HCT116 (cell line): ENCODE measurements around the gene GFY.

ENCODE experiments used
- EZH2 ChIP-seq: fragments of 200-600 bp; sonication (generic); IDR thresholded peaks from 2 replicates; pipeline ENCODE4 v1.6.1; 2017; ENCODE audit warnings: antibody characterized with exemption, mixed run types
- JUND ChIP-seq: IDR thresholded peaks from 2 replicates; pipeline ENCODE4 v1.6.1; 2012
- POLR2A ChIP-seq: IDR thresholded peaks from 2 replicates; pipeline ENCODE4 v1.7.0; 2011; ENCODE audit warnings: borderline replicate concordance; ENCODE audit not compliant: insufficient read depth, insufficient read length; ENCODE audit errors: extremely low read depth
- POLR2AphosphoS5 ChIP-seq: IDR thresholded peaks from 2 replicates; pipeline ENCODE4 v1.6.1; 2011; ENCODE audit warnings: mild to moderate bottlenecking, low read depth, low read length, moderate library complexity
- RAD21 ChIP-seq: IDR thresholded peaks from 2 replicates; pipeline ENCODE4 v1.6.1; 2012; ENCODE audit warnings: low read depth, mild to moderate bottlenecking
- TF ChIP-seq, protein P1 (sequence below), 3 experiments: fragments of 200-600 bp in 1 of 3; sonication (generic) in 1 of 3; IDR thresholded peaks in 2 of 3; conservative IDR thresholded peaks in 1 of 3; 2 replicates each; pipeline ENCODE4 v1.5.1; 2012 to 2017; ENCODE audit warnings: low read depth in 2 of 3, low read length in 2 of 3, antibody characterized with exemption in 1 of 3, borderline replicate concordance in 1 of 3, control low read depth in 1 of 3, mild to moderate bottlenecking in 1 of 3, mixed read lengths in 1 of 3, mixed run types in 1 of 3, moderate library complexity in 1 of 3; ENCODE audit not compliant: insufficient read depth in 1 of 3
- TF ChIP-seq, protein P2 (sequence below): IDR thresholded peaks from 2 replicates; pipeline ENCODE4 v1.6.1; 2011; ENCODE audit warnings: mild to moderate bottlenecking, low read length, moderate library complexity; ENCODE audit not compliant: insufficient replicate concordance; ENCODE audit errors: extremely low read depth

DNA sequence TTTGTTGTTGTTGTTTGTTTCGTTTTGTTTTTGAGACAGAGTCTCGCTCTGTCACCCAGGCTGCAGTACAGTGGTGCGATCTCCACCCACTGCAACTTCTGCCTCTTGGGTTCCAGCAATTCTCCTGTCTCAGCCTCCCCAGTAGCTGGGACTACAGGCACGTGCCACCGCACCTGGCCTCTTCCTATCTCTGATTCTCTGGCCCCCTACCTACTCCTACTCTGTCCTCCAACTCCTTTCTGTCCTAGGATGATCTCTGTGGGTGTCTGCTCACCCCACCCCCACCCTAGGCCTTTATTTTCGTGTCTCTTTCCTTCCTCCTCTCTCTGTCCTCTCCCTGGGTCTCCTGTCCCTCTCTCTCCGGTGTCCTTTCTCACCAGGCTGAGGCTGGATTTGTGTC lies 25.2 kb downstream of the GFY start:
- TF ChIP-seq RAD21 = no peak
- TF ChIP-seq, protein P1, sequence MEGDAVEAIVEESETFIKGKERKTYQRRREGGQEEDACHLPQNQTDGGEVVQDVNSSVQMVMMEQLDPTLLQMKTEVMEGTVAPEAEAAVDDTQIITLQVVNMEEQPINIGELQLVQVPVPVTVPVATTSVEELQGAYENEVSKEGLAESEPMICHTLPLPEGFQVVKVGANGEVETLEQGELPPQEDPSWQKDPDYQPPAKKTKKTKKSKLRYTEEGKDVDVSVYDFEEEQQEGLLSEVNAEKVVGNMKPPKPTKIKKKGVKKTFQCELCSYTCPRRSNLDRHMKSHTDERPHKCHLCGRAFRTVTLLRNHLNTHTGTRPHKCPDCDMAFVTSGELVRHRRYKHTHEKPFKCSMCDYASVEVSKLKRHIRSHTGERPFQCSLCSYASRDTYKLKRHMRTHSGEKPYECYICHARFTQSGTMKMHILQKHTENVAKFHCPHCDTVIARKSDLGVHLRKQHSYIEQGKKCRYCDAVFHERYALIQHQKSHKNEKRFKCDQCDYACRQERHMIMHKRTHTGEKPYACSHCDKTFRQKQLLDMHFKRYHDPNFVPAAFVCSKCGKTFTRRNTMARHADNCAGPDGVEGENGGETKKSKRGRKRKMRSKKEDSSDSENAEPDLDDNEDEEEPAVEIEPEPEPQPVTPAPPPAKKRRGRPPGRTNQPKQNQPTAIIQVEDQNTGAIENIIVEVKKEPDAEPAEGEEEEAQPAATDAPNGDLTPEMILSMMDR (IDR thresholded peaks at IDR 0.05 in 2 of 3, conservative IDR thresholded peaks at IDR 0.05 in 1 of 3; ENCODE audit: borderline replicate concordance in 1 of 3, insufficient read depth in 1 of 3, low read depth in 2 of 3, low read length in 2 of 3) = no peak
- no peak for TF ChIP-seq EZH2
- TF ChIP-seq, protein P2, sequence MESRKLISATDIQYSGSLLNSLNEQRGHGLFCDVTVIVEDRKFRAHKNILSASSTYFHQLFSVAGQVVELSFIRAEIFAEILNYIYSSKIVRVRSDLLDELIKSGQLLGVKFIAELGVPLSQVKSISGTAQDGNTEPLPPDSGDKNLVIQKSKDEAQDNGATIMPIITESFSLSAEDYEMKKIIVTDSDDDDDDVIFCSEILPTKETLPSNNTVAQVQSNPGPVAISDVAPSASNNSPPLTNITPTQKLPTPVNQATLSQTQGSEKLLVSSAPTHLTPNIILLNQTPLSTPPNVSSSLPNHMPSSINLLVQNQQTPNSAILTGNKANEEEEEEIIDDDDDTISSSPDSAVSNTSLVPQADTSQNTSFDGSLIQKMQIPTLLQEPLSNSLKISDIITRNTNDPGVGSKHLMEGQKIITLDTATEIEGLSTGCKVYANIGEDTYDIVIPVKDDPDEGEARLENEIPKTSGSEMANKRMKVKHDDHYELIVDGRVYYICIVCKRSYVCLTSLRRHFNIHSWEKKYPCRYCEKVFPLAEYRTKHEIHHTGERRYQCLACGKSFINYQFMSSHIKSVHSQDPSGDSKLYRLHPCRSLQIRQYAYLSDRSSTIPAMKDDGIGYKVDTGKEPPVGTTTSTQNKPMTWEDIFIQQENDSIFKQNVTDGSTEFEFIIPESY = no peak
- TF ChIP-seq POLR2A = no peak
- no peak for TF ChIP-seq JUND
- TF ChIP-seq POLR2AphosphoS5 = no peak
